WTC11 (cell line): ENCODE measurements around the gene PCIF1. TPM values are rescaled to one million over a fixed set of nuclear protein-coding genes. Genes with fewer than 3 reads are reported as not detected.

Experiments
- CBFB ChIP-seq: sonication (generic); formaldehyde crosslinking; IDR thresholded peaks from 2 replicates; pipeline ENCODE4 v1.8.1; 2022; ENCODE audit warnings: mild to moderate bottlenecking, low read depth, missing genetic modification reagents
- CREM ChIP-seq: sonication (generic); formaldehyde crosslinking; IDR thresholded peaks from 2 replicates; pipeline ENCODE4 v1.8.1; 2022; ENCODE audit warnings: mild to moderate bottlenecking, missing genetic modification reagents, moderate library complexity
- ETV6 ChIP-seq: sonication (generic); formaldehyde crosslinking; IDR thresholded peaks from 2 replicates; pipeline ENCODE4 v1.8.1; 2022; ENCODE audit warnings: mild to moderate bottlenecking, missing genetic modification reagents
- FOXK1 ChIP-seq: sonication (generic); formaldehyde crosslinking; IDR thresholded peaks from 2 replicates; pipeline ENCODE4 v1.8.0; 2022; ENCODE audit warnings: mild to moderate bottlenecking, moderate library complexity, missing genetic modification reagents
- GABPB1 ChIP-seq: sonication (generic); formaldehyde crosslinking; IDR thresholded peaks from 2 replicates; pipeline ENCODE4 v1.8.1; 2023; ENCODE audit warnings: mild to moderate bottlenecking, missing genetic modification reagents
- GTF2I ChIP-seq: fragments of 250-450 bp; sonication (Bioruptor Pico); conservative IDR thresholded peaks from 2 replicates; pipeline ENCODE4 v1.4.0; 2021; ENCODE audit warnings: mild to moderate bottlenecking
- HMGA2 ChIP-seq: fragments of 250-450 bp; sonication (Bioruptor Pico); IDR thresholded peaks from 2 replicates; pipeline ENCODE4 v1.4.0; 2021; ENCODE audit warnings: mild to moderate bottlenecking, moderate library complexity
- MYBL2 ChIP-seq: sonication (generic); formaldehyde crosslinking; IDR thresholded peaks from 2 replicates; pipeline ENCODE4 v1.8.1; 2023; ENCODE audit warnings: mild to moderate bottlenecking, moderate library complexity, missing genetic modification reagents
- NFYB ChIP-seq: sonication (generic); formaldehyde crosslinking; conservative IDR thresholded peaks from 2 replicates; pipeline ENCODE4 v1.8.0; 2022; ENCODE audit warnings: low read depth, missing genetic modification reagents
- RORB ChIP-seq: fragments of 250-450 bp; sonication (Bioruptor Pico); IDR thresholded peaks from 2 replicates; pipeline ENCODE4 v1.9.0; 2021; ENCODE audit warnings: mild to moderate bottlenecking
- TEAD4 ChIP-seq: sonication (generic); formaldehyde crosslinking; IDR thresholded peaks from 2 replicates; pipeline ENCODE4 v1.8.0; 2022; ENCODE audit warnings: mild to moderate bottlenecking, missing genetic modification reagents
- TP53 ChIP-seq: sonication (generic); formaldehyde crosslinking; IDR thresholded peaks from 2 replicates; pipeline ENCODE4 v1.8.1; 2023; ENCODE audit warnings: mild to moderate bottlenecking, missing genetic modification reagents
- ZBTB21 ChIP-seq: sonication (generic); formaldehyde crosslinking; IDR thresholded peaks from 2 replicates; pipeline ENCODE4 v1.8.1; 2023; ENCODE audit warnings: mild to moderate bottlenecking, missing genetic modification reagents, borderline replicate concordance
- ZNF219 ChIP-seq: sonication (generic); formaldehyde crosslinking; IDR thresholded peaks from 2 replicates; pipeline ENCODE4 v1.8.0; 2023; ENCODE audit warnings: missing genetic modification reagents, mild to moderate bottlenecking, borderline replicate concordance
- ZNF232 ChIP-seq: sonication (generic); formaldehyde crosslinking; IDR thresholded peaks from 2 replicates; pipeline ENCODE4 v1.8.0; 2022; ENCODE audit warnings: mild to moderate bottlenecking, missing genetic modification reagents
- ZNF263 ChIP-seq: sonication (generic); formaldehyde crosslinking; IDR thresholded peaks from 2 replicates; pipeline ENCODE4 v1.8.1; 2022; ENCODE audit warnings: low read depth, mild to moderate bottlenecking, moderate library complexity, missing genetic modification reagents
- ZNF416 ChIP-seq: fragments of 250-450 bp; sonication (Bioruptor Pico); IDR thresholded peaks from 2 replicates; pipeline ENCODE4 v1.9.0; 2021; ENCODE audit warnings: mild to moderate bottlenecking, inconsistent platforms
- ZNF671 ChIP-seq: fragments of 250-450 bp; sonication (Bioruptor Pico); IDR thresholded peaks from 2 replicates; pipeline ENCODE4 v1.8.0; 2021; ENCODE audit warnings: mild to moderate bottlenecking
- total RNA-seq: library from RNA; stranded (reverse); gene quantifications from 3 replicates; pipeline ENCODE4 v1.2.3, GENCODE V29; 2021
- TF ChIP-seq, protein P1 (sequence below): sonication (generic); formaldehyde crosslinking; IDR thresholded peaks from 2 replicates; pipeline ENCODE4 v1.8.0; 2022; ENCODE audit warnings: mild to moderate bottlenecking, missing genetic modification reagents
- TF ChIP-seq, protein P2 (sequence below): sonication (generic); formaldehyde crosslinking; IDR thresholded peaks from 2 replicates; pipeline ENCODE4 v1.8.0; 2022; ENCODE audit warnings: mild to moderate bottlenecking, missing genetic modification reagents
- TF ChIP-seq, protein P3 (sequence below): sonication (generic); formaldehyde crosslinking; IDR thresholded peaks from 2 replicates; pipeline ENCODE4 v1.8.1; 2022; ENCODE audit warnings: mild to moderate bottlenecking, missing genetic modification reagents, moderate library complexity, borderline replicate concordance
- TF ChIP-seq, protein P4 (sequence below): sonication (generic); formaldehyde crosslinking; IDR thresholded peaks from 2 replicates; pipeline ENCODE4 v1.8.0; 2022; ENCODE audit warnings: mild to moderate bottlenecking, missing genetic modification reagents
- TF ChIP-seq, protein P5 (sequence below): sonication (generic); formaldehyde crosslinking; IDR thresholded peaks from 2 replicates; pipeline ENCODE4 v1.8.1; 2023; ENCODE audit warnings: mild to moderate bottlenecking, missing genetic modification reagents
- TF ChIP-seq, protein P6 (sequence below): sonication (generic); formaldehyde crosslinking; IDR thresholded peaks from 2 replicates; pipeline ENCODE4 v1.8.0; 2023; ENCODE audit warnings: missing genetic modification reagents, mild to moderate bottlenecking, borderline replicate concordance
- TF ChIP-seq, protein P7 (sequence below): sonication (generic); formaldehyde crosslinking; IDR thresholded peaks from 2 replicates; pipeline ENCODE4 v1.8.0; 2023; ENCODE audit warnings: mild to moderate bottlenecking, missing genetic modification reagents

Gene PCIF1
- total RNA-seq, 1 experiment from 2014 or later: 42.2 TPM

DNA sequence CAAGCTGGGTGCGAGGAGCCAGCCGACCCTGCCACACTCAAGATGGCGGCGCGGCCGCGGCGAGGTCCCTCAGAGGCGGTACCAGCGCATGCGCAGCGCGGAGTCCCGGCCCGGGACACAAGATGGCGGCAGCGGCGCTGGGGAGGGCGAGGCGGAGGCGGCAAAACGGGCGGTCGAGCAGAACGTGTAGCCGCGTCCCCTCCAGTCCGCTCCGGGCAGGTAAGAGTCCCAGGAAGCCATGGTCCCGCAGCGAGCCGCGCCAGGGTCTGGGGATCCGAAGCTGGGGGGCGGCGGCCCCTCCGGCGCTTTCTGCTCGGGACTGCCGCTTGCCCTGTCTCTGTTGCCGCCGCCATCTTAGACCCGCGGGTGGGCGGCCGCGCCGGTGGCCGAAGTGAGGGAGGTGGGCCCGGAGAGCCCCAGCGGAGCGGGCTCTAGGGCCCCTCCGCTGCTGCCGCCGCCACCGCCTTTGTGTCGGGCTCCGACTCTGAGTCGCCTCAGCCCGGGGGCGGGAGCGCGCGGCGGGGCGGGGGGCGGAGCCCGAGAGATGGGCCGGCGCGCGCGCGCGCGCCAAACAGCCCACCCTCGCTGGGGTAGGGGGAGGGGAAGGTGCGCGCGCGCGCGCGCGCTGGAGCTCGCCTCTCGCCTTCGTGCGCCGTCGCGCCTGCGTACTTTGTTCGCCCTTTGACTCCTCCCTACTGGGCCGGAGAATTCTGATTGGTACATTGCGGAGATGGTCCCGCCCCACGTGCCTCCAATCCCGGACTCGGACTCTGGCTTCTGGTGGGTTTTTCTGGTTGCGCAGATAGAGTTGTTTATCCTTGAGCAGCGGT lies at the start of gene PCIF1 (continued):
- TF ChIP-seq ZBTB21 (CRISPR knock-in tag): 0 out of 2 replicates have a peak, but pooled peaks have one; percentile 56
- TF ChIP-seq, protein P1, sequence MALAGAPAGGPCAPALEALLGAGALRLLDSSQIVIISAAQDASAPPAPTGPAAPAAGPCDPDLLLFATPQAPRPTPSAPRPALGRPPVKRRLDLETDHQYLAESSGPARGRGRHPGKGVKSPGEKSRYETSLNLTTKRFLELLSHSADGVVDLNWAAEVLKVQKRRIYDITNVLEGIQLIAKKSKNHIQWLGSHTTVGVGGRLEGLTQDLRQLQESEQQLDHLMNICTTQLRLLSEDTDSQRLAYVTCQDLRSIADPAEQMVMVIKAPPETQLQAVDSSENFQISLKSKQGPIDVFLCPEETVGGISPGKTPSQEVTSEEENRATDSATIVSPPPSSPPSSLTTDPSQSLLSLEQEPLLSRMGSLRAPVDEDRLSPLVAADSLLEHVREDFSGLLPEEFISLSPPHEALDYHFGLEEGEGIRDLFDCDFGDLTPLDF: no peak
- TF ChIP-seq, protein P2, sequence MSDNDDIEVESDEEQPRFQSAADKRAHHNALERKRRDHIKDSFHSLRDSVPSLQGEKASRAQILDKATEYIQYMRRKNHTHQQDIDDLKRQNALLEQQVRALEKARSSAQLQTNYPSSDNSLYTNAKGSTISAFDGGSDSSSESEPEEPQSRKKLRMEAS: peak; percentile 14; the same call in 1 of the 2 replicates
- 0 out of 2 replicates have a peak, but pooled peaks have one; percentile 76 for TF ChIP-seq TP53
- no peak for TF ChIP-seq RORB
- TF ChIP-seq, protein P3, sequence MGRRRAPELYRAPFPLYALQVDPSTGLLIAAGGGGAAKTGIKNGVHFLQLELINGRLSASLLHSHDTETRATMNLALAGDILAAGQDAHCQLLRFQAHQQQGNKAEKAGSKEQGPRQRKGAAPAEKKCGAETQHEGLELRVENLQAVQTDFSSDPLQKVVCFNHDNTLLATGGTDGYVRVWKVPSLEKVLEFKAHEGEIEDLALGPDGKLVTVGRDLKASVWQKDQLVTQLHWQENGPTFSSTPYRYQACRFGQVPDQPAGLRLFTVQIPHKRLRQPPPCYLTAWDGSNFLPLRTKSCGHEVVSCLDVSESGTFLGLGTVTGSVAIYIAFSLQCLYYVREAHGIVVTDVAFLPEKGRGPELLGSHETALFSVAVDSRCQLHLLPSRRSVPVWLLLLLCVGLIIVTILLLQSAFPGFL (CRISPR knock-in tag): no peak
- TF ChIP-seq, protein P4, sequence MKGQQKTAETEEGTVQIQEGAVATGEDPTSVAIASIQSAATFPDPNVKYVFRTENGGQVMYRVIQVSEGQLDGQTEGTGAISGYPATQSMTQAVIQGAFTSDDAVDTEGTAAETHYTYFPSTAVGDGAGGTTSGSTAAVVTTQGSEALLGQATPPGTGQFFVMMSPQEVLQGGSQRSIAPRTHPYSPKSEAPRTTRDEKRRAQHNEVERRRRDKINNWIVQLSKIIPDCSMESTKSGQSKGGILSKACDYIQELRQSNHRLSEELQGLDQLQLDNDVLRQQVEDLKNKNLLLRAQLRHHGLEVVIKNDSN (CRISPR knock-in tag): peak; percentile 84
- TF ChIP-seq ZNF263 (CRISPR knock-in tag): 0 out of 2 replicates have a peak, but pooled peaks have one; percentile 26
- TF ChIP-seq FOXK1 (CRISPR knock-in tag): peak; percentile 74
- TF ChIP-seq ETV6: no peak; the same call in 1 of the 2 replicates
- no peak for TF ChIP-seq TEAD4
- TF ChIP-seq ZNF219 (CRISPR knock-in tag): peak; percentile 75; the same call in 1 of the 2 replicates
- TF ChIP-seq CBFB: peak; percentile 83; the same call in 1 of the 2 replicates
- TF ChIP-seq MYBL2 (CRISPR knock-in tag): peak; percentile 83
- TF ChIP-seq GTF2I (CRISPR knock-in tag): no peak
- peak; percentile 81; the same call in 1 of the 2 replicates for TF ChIP-seq ZNF416 (CRISPR knock-in tag)
- TF ChIP-seq ZNF671 (CRISPR knock-in tag): no peak
- TF ChIP-seq HMGA2: no peak
- TF ChIP-seq, protein P5, sequence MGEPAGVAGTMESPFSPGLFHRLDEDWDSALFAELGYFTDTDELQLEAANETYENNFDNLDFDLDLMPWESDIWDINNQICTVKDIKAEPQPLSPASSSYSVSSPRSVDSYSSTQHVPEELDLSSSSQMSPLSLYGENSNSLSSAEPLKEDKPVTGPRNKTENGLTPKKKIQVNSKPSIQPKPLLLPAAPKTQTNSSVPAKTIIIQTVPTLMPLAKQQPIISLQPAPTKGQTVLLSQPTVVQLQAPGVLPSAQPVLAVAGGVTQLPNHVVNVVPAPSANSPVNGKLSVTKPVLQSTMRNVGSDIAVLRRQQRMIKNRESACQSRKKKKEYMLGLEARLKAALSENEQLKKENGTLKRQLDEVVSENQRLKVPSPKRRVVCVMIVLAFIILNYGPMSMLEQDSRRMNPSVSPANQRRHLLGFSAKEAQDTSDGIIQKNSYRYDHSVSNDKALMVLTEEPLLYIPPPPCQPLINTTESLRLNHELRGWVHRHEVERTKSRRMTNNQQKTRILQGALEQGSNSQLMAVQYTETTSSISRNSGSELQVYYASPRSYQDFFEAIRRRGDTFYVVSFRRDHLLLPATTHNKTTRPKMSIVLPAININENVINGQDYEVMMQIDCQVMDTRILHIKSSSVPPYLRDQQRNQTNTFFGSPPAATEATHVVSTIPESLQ (CRISPR knock-in tag): no peak
- TF ChIP-seq, protein P6, sequence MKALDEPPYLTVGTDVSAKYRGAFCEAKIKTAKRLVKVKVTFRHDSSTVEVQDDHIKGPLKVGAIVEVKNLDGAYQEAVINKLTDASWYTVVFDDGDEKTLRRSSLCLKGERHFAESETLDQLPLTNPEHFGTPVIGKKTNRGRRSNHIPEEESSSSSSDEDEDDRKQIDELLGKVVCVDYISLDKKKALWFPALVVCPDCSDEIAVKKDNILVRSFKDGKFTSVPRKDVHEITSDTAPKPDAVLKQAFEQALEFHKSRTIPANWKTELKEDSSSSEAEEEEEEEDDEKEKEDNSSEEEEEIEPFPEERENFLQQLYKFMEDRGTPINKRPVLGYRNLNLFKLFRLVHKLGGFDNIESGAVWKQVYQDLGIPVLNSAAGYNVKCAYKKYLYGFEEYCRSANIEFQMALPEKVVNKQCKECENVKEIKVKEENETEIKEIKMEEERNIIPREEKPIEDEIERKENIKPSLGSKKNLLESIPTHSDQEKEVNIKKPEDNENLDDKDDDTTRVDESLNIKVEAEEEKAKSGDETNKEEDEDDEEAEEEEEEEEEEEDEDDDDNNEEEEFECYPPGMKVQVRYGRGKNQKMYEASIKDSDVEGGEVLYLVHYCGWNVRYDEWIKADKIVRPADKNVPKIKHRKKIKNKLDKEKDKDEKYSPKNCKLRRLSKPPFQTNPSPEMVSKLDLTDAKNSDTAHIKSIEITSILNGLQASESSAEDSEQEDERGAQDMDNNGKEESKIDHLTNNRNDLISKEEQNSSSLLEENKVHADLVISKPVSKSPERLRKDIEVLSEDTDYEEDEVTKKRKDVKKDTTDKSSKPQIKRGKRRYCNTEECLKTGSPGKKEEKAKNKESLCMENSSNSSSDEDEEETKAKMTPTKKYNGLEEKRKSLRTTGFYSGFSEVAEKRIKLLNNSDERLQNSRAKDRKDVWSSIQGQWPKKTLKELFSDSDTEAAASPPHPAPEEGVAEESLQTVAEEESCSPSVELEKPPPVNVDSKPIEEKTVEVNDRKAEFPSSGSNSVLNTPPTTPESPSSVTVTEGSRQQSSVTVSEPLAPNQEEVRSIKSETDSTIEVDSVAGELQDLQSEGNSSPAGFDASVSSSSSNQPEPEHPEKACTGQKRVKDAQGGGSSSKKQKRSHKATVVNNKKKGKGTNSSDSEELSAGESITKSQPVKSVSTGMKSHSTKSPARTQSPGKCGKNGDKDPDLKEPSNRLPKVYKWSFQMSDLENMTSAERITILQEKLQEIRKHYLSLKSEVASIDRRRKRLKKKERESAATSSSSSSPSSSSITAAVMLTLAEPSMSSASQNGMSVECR (CRISPR knock-in tag): peak; percentile 76; the same call in 1 of the 2 replicates
- TF ChIP-seq NFYB (CRISPR knock-in tag): peak; percentile 78
- no peak for TF ChIP-seq CREM (CRISPR knock-in tag)
- TF ChIP-seq ZNF232: peak; percentile 17
- TF ChIP-seq, protein P7, sequence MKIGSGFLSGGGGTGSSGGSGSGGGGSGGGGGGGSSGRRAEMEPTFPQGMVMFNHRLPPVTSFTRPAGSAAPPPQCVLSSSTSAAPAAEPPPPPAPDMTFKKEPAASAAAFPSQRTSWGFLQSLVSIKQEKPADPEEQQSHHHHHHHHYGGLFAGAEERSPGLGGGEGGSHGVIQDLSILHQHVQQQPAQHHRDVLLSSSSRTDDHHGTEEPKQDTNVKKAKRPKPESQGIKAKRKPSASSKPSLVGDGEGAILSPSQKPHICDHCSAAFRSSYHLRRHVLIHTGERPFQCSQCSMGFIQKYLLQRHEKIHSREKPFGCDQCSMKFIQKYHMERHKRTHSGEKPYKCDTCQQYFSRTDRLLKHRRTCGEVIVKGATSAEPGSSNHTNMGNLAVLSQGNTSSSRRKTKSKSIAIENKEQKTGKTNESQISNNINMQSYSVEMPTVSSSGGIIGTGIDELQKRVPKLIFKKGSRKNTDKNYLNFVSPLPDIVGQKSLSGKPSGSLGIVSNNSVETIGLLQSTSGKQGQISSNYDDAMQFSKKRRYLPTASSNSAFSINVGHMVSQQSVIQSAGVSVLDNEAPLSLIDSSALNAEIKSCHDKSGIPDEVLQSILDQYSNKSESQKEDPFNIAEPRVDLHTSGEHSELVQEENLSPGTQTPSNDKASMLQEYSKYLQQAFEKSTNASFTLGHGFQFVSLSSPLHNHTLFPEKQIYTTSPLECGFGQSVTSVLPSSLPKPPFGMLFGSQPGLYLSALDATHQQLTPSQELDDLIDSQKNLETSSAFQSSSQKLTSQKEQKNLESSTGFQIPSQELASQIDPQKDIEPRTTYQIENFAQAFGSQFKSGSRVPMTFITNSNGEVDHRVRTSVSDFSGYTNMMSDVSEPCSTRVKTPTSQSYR: peak; percentile 76; the same call in 1 of the 2 replicates
- TF ChIP-seq GABPB1 (CRISPR knock-in tag): peak; percentile 63
